Kidney epithelial cell (primary cell): Measurements from ENCODE around the gene CTBP1. TPM values are rescaled to one million over a fixed set of nuclear protein-coding genes. Genes with fewer than 3 reads are reported as not detected.

Experiments used
- DNase-seq: peaks from one replicate; pipeline ENCODE4 v3.0.0-alpha.2; 2010; ENCODE audit warnings: low read depth
- H3K27me3 ChIP-seq: 2 replicates; pipeline ENCODE4 v1.6.0; 2011; ENCODE audit warnings: low read length; ENCODE audit not compliant: control insufficient read depth, insufficient read depth
- H3K36me3 ChIP-seq: 2 replicates; pipeline ENCODE4 v1.5.1; 2011; ENCODE audit warnings: low read length; ENCODE audit not compliant: control insufficient read depth, insufficient read depth
- H3K4me3 ChIP-seq: 2 replicates; pipeline ENCODE4 v1.5.1; 2011; ENCODE audit warnings: low read depth, mild to moderate bottlenecking, control low read depth, low read length
- total RNA-seq: library from RNA; depleted of rRNA; stranded (reverse); fragments of >200 nt; gene quantifications from 2 replicates; pipeline ENCODE4 v1.2.3, GENCODE V29; 2015
- TF ChIP-seq, protein P1 (sequence below): IDR thresholded peaks from 2 replicates; pipeline ENCODE4 v1.5.1; 2011; ENCODE audit warnings: mild to moderate bottlenecking, moderate library complexity, low read length, control low read depth, inconsistent platforms; ENCODE audit not compliant: insufficient read depth, poor library complexity, severe bottlenecking

Gene CTBP1
- total RNA-seq, 1 donor from 2014 or later = 170 TPM

DNA sequence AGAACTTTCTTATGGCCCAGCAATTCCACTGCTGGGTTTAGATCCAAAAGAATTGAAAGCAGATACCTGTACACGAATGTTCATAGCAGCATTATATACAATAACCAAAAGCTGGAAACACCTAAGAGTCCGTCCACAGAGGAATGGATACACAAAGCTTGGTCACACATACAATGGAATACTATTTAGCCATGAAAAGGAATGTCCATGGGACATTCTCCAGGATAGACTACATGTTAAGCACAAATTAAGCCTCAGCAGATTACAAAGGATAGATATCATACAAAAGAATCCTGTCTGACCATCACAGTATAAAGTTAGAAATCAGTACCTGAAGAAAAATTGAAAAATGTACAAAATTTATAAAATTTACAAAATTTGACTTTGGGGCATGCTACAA is 28.1 kb upstream of the CTBP1 start:
- H3K4me3 ChIP-seq = no peak overlapping the region
- no peak for DNase-seq
- H3K27me3 ChIP-seq = no peaks in the 10 kb centered on the region
- TF ChIP-seq, protein P1, sequence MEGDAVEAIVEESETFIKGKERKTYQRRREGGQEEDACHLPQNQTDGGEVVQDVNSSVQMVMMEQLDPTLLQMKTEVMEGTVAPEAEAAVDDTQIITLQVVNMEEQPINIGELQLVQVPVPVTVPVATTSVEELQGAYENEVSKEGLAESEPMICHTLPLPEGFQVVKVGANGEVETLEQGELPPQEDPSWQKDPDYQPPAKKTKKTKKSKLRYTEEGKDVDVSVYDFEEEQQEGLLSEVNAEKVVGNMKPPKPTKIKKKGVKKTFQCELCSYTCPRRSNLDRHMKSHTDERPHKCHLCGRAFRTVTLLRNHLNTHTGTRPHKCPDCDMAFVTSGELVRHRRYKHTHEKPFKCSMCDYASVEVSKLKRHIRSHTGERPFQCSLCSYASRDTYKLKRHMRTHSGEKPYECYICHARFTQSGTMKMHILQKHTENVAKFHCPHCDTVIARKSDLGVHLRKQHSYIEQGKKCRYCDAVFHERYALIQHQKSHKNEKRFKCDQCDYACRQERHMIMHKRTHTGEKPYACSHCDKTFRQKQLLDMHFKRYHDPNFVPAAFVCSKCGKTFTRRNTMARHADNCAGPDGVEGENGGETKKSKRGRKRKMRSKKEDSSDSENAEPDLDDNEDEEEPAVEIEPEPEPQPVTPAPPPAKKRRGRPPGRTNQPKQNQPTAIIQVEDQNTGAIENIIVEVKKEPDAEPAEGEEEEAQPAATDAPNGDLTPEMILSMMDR = no peak
- no peaks in the 10 kb centered on the region for H3K36me3 ChIP-seq

DNA sequence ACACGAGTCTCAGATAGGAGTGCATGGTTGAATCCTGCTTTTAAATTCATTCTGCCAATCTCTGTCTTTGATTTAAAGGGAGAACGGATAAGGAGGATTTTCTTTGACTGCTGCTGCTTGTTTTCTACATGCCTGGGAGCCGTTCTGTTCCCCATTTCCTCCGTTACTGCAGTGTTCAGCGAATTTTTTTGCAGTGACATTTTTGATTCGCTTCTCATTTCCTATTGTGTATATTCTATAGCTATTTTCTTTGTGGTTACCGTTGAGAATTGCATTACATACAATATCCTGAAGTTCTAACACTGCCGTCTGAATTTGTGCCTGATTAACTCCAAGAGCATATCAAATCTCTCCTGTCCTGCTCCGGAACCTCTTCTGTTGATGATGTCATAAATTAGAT is 25.9 kb upstream of the CTBP1 start:
- Histone ChIP-seq H3K36me3 (no peaks in the 10 kb centered on the region), H3K4me3 (no peak overlapping the region), H3K27me3 (no peaks in the 10 kb centered on the region)
- DNase-seq = no peak
- TF ChIP-seq, protein P1 = no peak

DNA sequence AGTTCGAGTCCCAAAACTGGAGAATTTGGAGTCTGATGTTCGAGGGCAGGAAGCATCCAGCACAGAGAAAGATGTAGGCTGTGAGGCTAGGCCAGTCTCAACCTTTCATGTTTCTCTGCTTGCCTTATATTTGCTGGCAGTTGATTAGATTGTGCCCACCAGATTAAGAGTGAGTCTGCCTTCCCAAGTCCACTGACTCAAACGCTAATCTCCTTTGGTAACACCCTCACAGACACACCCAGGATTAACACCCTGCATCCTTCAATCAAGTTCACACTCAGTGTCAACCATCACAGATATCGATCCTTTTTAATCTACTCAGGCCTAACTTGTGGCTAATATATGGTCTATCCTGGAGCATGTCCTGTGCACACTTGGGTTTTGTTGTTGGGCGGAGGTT is 22.8 kb upstream of the CTBP1 start:
- Histone ChIP-seq H3K27me3 (no peaks in the 10 kb centered on the region), H3K4me3 (no peak overlapping the region), H3K36me3 (no peaks in the 10 kb centered on the region)
- TF ChIP-seq, protein P1 = no peak
- DNase-seq = no peak

DNA sequence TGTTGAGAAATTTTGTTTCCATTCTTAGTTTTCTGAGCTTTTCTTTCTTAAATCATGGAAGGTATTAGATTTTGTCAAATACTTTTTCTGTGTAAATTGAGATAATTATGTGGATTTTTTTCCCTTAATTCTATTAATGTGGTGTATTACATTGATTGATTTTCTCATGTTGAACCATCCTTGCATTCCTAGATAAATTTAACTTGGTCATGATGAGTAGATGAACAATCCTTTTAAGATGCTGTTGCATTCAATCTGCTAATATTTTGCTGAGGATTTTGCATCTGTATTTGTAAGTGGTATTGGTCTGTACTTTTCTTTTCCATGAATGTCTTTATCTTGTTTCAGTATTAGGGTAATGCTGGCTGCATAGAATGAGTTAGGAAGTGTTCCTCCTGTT is 20.3 kb upstream of the CTBP1 start:
- H3K4me3 ChIP-seq = no peak overlapping the region
- TF ChIP-seq, protein P1 = no peak
- no peaks in the 10 kb centered on the region for H3K36me3 ChIP-seq
- H3K27me3 ChIP-seq = no peaks in the 10 kb centered on the region
- DNase-seq = no peak

DNA sequence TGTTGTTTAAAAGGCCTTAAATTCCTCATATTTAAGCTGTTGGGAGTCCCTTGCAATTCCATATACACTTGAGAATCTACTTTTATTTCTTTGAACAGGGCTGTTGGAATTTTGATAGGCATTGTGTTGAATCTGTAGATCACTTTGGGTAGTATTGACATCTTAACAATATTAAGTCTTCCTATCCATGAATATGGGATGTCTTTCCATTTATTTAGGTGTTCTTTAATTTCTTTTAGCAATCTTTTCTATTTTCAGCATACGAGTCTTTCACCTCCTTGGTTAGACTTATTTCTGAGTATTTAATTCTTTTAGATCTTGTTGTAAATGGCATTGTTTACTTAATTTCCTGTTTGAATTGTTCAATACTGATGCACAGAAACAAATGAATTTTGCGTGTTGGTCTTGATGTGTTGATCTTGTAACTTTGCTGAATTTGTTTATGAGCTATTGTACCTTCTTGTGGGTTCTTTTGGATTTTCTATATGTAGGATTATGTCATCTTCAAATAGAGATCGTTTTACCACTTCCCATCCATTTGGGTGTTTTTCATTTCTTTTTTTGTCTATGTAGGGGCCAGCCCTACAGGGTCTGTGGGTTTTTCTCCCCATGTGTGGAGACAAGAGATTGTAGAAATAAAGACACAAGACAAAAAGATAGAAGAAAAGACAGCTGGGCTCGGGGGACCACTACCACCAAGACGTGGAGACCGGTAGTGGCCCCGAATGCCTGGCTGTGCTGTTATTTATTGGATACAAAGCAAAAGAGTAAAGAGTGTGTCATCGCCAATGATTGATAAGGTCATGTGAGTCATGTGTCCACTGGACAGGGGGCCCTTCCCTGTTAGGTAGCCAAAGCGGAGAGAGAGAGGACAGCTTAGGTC is 18.2 kb upstream of the CTBP1 start:
- no peak overlapping the region for H3K4me3 ChIP-seq
- no peaks in the 10 kb centered on the region for H3K36me3 ChIP-seq
- TF ChIP-seq, protein P1 = no peak
- no peaks in the 10 kb centered on the region for H3K27me3 ChIP-seq
- DNase-seq = no peak

DNA sequence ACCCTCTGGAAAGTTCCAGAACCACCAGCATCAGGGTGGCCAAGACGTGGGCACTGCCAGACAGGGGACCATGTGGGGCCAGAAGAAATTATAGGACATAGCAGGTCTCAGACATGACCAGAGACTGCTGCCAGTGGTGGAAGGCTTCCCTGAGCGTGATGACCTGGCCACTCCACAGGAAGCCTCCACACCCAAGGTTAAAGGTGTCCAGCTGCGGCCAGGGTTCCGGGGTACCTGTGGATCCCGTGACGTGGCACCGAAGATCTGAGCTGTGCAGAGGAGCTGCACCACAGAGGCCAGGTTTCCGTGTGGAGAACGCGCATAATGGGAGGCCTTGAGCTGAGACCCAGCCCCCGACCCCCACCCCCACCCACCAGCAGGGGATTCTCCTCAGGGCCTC is 16.4 kb upstream of the CTBP1 start:
- Histone ChIP-seq H3K27me3 (no peaks in the 10 kb centered on the region), H3K4me3 (no peak overlapping the region), H3K36me3 (no peaks in the 10 kb centered on the region)
- DNase-seq = no peak
- TF ChIP-seq, protein P1 = no peak
